B cell (primary cell): ENCODE data around the gene MUTYH. TPM values are rescaled to one million over a fixed set of nuclear protein-coding genes. Genes with fewer than 3 reads are reported as not detected.

Experiments
- ATAC-seq: fragments of 200-7000 bp; cut with Tn5 transposase; one replicate; pipeline ENCODE4 v1.10.0; 2021; ENCODE audit warnings: low read depth, mild to moderate bottlenecking, moderate number of reproducible peaks, moderate library complexity
- CTCF ChIA-PET: fragments of 350-600 bp; sonication (Branson Sonifier 250); formaldehyde crosslinking; loops from one replicate; lab custom pipeline; 2021; ENCODE audit warnings: antibody characterized with exemption, inconsistent platforms; lab: Charles Lee
- POLR2A ChIA-PET: fragments of 350-600 bp; sonication (Branson Sonifier 250); formaldehyde crosslinking; loops from one replicate; lab custom pipeline; 2021; ENCODE audit warnings: antibody characterized with exemption; lab: Charles Lee
- DNase-seq: peaks from one replicate; pipeline ENCODE4 v3.0.0; 2013
- H2AFZ ChIP-seq: 2 replicates; pipeline ENCODE4 v1.6.1; 2012; ENCODE audit warnings: mild to moderate bottlenecking, low read depth, low read length; ENCODE audit not compliant: insufficient read depth, poor library complexity, severe bottlenecking
- H3K27ac ChIP-seq, 2 donors: 1 replicate in 1 of 2; 2 replicates in 1 of 2; pipeline ENCODE4 v1.5.1; 2012 to 2013; ENCODE audit warnings: low read length in 2 of 2, mild to moderate bottlenecking in 2 of 2, moderate library complexity in 1 of 2
- H3K27me3 ChIP-seq, 4 experiments: fragments of 200-600 bp in 1 of 4; sonication (generic) in 1 of 4; replicated peaks in 1 of 4; 1 replicate in 2 of 4; 2 replicates in 2 of 4; pipeline versions ENCODE4 v1.6.1 to v1.7.0; 2013 to 2016; ENCODE audit warnings: low read length in 3 of 4, mild to moderate bottlenecking in 2 of 4, mixed read lengths in 1 of 4, moderate library complexity in 1 of 4; ENCODE audit not compliant: insufficient read depth in 4 of 4, control insufficient read depth in 3 of 4; ENCODE audit errors: control extremely low read depth in 1 of 4
- H3K36me3 ChIP-seq, 2 experiments: replicated peaks in 1 of 2; 1 replicate in 1 of 2; 2 replicates in 1 of 2; pipeline versions ENCODE4 v1.6.1 to v1.7.1; 2013; ENCODE audit warnings: low read length in 1 of 2; ENCODE audit not compliant: insufficient read depth in 2 of 2, control insufficient read depth in 1 of 2; ENCODE audit errors: control extremely low read depth in 1 of 2, extremely low read depth in 1 of 2
- H3K4me1 ChIP-seq, 2 donors: fragments of 200-600 bp in 1 of 2; sonication (generic) in 1 of 2; 1 replicate in 1 of 2; 2 replicates in 1 of 2; pipeline versions ENCODE4 v1.5.1 to v1.6.1; 2013 to 2017; ENCODE audit warnings: low read length in 2 of 2; ENCODE audit not compliant: control insufficient read depth in 2 of 2, insufficient read depth in 2 of 2
- H3K4me2 ChIP-seq: replicated peaks from 2 replicates; pipeline ENCODE3; 2012; ENCODE audit warnings: mild to moderate bottlenecking, low read depth, low read length; ENCODE audit not compliant: poor library complexity, severe bottlenecking
- H3K4me3 ChIP-seq, 5 experiments: fragments of 200-600 bp in 1 of 5; sonication (generic) in 1 of 5; 1 replicate in 3 of 5; 2 replicates in 2 of 5; pipeline versions ENCODE4 v1.5.1 to v1.7.0; 2011 to 2016; ENCODE audit warnings: low read length in 4 of 5, mild to moderate bottlenecking in 4 of 5, low read depth in 2 of 5, control low read depth in 1 of 5, moderate library complexity in 1 of 5; ENCODE audit not compliant: insufficient read depth in 1 of 5; ENCODE audit errors: control extremely low read depth in 1 of 5, extremely low read depth in 1 of 5
- H3K79me2 ChIP-seq: fragments of 200-600 bp; sonication (generic); one replicate; pipeline ENCODE4 v1.6.0; 2016; ENCODE audit warnings: low read length; ENCODE audit not compliant: control insufficient read depth, insufficient read depth
- H3K9ac ChIP-seq: fragments of 200-600 bp; sonication (generic); 2 replicates; pipeline ENCODE4 v1.6.1; 2017; ENCODE audit warnings: mild to moderate bottlenecking, low read length, moderate library complexity
- H3K9me3 ChIP-seq, 3 donors: one replicate each; pipeline versions ENCODE4 v1.6.1 to v1.7.1; 2013; ENCODE audit warnings: low read length in 2 of 3; ENCODE audit not compliant: control insufficient read depth in 2 of 3, insufficient read depth in 1 of 3; ENCODE audit errors: control extremely low read depth in 1 of 3
- H4K20me1 ChIP-seq: 2 replicates; pipeline ENCODE4 v1.6.0; 2012; ENCODE audit warnings: mild to moderate bottlenecking, low read length; ENCODE audit not compliant: insufficient read depth, control insufficient read depth, poor library complexity, severe bottlenecking
- H3K27ac Mint-ChIP-seq: one replicate; pipeline ENCODE4 v1.8.0; 2021; ENCODE audit warnings: mixed read lengths
- H3K27me3 Mint-ChIP-seq: one replicate; pipeline ENCODE4 v1.8.0; 2021; ENCODE audit warnings: mixed read lengths
- H3K4me1 Mint-ChIP-seq: one replicate; pipeline ENCODE4 v1.8.0; 2021; ENCODE audit warnings: mixed read lengths
- H3K4me3 Mint-ChIP-seq: one replicate; pipeline ENCODE4 v1.8.0; 2021; ENCODE audit warnings: mixed read lengths
- H3K9me3 Mint-ChIP-seq: one replicate; pipeline ENCODE4 v1.8.0; 2022; ENCODE audit warnings: mixed read lengths; ENCODE audit not compliant: insufficient read depth
- EZH2 ChIP-seq: IDR thresholded peaks from 2 replicates; pipeline ENCODE4 v1.6.1; 2012; ENCODE audit warnings: borderline replicate concordance, low read depth, mild to moderate bottlenecking, moderate library complexity, low read length; ENCODE audit not compliant: insufficient read depth, poor library complexity, severe bottlenecking
- WGBS: methylation state at CpG from one replicate; pipeline ENCODE4 v1.1.5; 2013; ENCODE audit warnings: missing lambda C conversion rate; ENCODE audit not compliant: insufficient coverage; 5-methylcytosine and 5-hydroxymethylcytosine counted together
- intact Hi-C: fragments of 100-400 bp; cut with micrococcal nuclease; formaldehyde crosslinking; loops from one replicate; pipeline ENCODE4 v1.10.0; 2022
- polyA plus RNA-seq: library from polyadenylated mRNA; depleted of rRNA; stranded (reverse); fragments of >200 nt; gene quantifications from 2 replicates; pipeline ENCODE4 v1.2.3, GENCODE V29; 2012
- total RNA-seq, 2 donors: library from RNA; stranded (reverse); fragments of 120-200 nt in 1 of 2; gene quantifications; 1 replicate in 1 of 2; 2 replicates in 1 of 2; pipeline versions ENCODE4 v1.2.3 to v1.2.4, GENCODE V29; 2013 to 2022
- TF ChIP-seq, protein P1 (sequence below): fragments of 200-600 bp; IDR thresholded peaks from one replicate; pipeline ENCODE4 v1.8.0; 2022; ENCODE audit warnings: antibody characterized with exemption, mild to moderate bottlenecking

MUTYH gene
- total and polyA plus RNA-seq, 2 donors (not counting 1 experiment from before 2014, with no cell fraction given) = 65.0 to 68.5 TPM

DNA sequence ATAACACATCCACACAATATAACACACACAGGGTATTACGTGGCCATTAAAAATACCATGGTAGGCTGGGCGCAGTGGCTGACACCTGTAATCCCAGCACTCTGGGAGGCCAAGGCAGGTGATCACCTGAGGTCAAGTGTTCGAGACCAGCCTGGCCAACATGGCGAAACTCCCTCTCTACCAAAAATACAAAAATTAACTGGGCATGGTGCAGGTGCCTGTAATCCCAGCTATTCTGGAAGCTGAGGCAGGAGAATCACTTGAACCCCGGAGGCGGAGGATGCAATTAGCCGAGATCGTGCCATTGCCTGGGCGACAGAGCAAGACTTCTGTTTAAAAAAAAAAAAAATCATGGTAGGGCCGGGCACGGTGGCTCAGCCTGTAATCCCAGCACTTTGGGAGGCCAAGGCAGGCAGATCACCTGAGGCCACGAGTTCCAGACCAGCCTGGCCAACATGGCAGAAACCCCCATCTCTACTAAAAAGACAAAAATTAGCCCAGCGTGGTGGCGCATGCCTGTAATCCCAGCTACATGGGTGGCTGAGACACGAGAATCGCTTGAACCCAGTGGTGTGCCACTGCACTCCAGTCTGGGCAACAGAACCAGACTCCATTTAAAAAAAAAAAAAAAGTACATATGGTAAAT lies 37.6 kb downstream of the MUTYH start:
- Histone ChIP-seq H2AFZ (peak overlapping the region; percentile 96), H3K36me3 (no peaks in the 10 kb centered on the region), H3K27me3 (no peaks in the 10 kb centered on the region), H3K4me3 (peak overlapping the region; percentile 44 to 87 (median 82)), H3K79me2 (no peaks in the 10 kb centered on the region), H3K9ac (no peak overlapping the region), H3K4me2 (peak overlapping the region; percentile 91), H3K4me1 (peaks cover 19 to 27% of the 10 kb centered on the region in 2 donors), H3K9me3 (no peaks in the 10 kb centered on the region), H3K27ac (no peak overlapping the region), H4K20me1 (no peaks in the 10 kb centered on the region)
- Mint-ChIP-seq H3K4me1 (peaks cover 34% of the 10 kb centered on the region), H3K9me3 (no peaks in the 10 kb centered on the region), H3K27ac (peak overlapping the region; percentile 26), H3K27me3 (no peaks in the 10 kb centered on the region), H3K4me3 (peak overlapping the region; percentile 63)
- POLR2A ChIA-PET = interaction anchor here (0.7 to 4.9 kb wide), 10 partner anchors 11 to 585 kb away, joined by 3 to 76 read pairs (median 5); partner anchors contain the start of genes GPBP1L1, HECTD3, MUTYH and TESK2
- CTCF ChIA-PET = interaction anchor here (0.5 to 9.3 kb wide), 19 partner anchors 10 to 898 kb away, joined by 3 to 388 read pairs (median 6); partner anchors contain the start of genes BTBD19, HECTD3, HPDL and MUTYH
- ATAC-seq (no peak), DNase-seq (peak; percentile 19)
- 95% methylated on average over 14 of the region's 16 CpGs for WGBS
- intact Hi-C loops = loop anchor here (1.0 to 2.0 kb wide), 10 partner anchors 37 to 628 kb away; partner anchors contain the start of genes ARMH1, CCDC163, EIF2B3 and IPP
- TF ChIP-seq EZH2 = no peak
- TF ChIP-seq, protein P1, sequence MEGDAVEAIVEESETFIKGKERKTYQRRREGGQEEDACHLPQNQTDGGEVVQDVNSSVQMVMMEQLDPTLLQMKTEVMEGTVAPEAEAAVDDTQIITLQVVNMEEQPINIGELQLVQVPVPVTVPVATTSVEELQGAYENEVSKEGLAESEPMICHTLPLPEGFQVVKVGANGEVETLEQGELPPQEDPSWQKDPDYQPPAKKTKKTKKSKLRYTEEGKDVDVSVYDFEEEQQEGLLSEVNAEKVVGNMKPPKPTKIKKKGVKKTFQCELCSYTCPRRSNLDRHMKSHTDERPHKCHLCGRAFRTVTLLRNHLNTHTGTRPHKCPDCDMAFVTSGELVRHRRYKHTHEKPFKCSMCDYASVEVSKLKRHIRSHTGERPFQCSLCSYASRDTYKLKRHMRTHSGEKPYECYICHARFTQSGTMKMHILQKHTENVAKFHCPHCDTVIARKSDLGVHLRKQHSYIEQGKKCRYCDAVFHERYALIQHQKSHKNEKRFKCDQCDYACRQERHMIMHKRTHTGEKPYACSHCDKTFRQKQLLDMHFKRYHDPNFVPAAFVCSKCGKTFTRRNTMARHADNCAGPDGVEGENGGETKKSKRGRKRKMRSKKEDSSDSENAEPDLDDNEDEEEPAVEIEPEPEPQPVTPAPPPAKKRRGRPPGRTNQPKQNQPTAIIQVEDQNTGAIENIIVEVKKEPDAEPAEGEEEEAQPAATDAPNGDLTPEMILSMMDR = no peak

- ChIA-PET POLR2A (interaction anchor here (0.6 to 3.5 kb wide), 3 partner anchors 286 to 462 kb away, joined by 3 to 59 read pairs (median 8); partner anchors contain the start of genes HECTD3 and UROD), CTCF (interaction anchor here (1.0 to 9.3 kb wide), 16 partner anchors 10 to 603 kb away, joined by 3 to 388 read pairs (median 4); partner anchors contain the start of genes CCDC163, EIF2B3, HECTD3 and MMACHC)
- Mint-ChIP-seq H3K4me1 (peaks cover 22% of the 10 kb centered on the region), H3K27me3 (no peaks in the 10 kb centered on the region), H3K4me3 (no peak overlapping the region), H3K27ac (no peak overlapping the region), H3K9me3 (no peaks in the 10 kb centered on the region)
- no peak for TF ChIP-seq EZH2
- TF ChIP-seq, protein P1 = no peak
- Histone ChIP-seq H4K20me1 (no peaks in the 10 kb centered on the region), H3K79me2 (no peaks in the 10 kb centered on the region), H3K4me2 (no peak overlapping the region), H2AFZ (no peak overlapping the region), H3K4me1 (peaks cover 9 to 20% of the 10 kb centered on the region in 2 donors), H3K4me3 (no peak overlapping the region), H3K27ac (no peak overlapping the region), H3K9me3 (no peaks in the 10 kb centered on the region), H3K9ac (no peak overlapping the region), H3K36me3 (no peaks in the 10 kb centered on the region), H3K27me3 (no peaks in the 10 kb centered on the region)
- peak; percentile 11 for DNase-seq
- no peak for ATAC-seq
- intact Hi-C loops = loop anchor here (1.0 kb wide), 4 partner anchors 282 to 569 kb away; partner anchors contain the start of gene RNU5D-1
- WGBS = no CpG with 5 or more reads among the region's 2 CpGs
Observed at GRCh38 chr1:45300669-45300997, 39.6 kb downstream of the MUTYH start.
